Stomach (tissue), 9 donors: Measurements from ENCODE around the gene ICAM3. TPM values are rescaled to one million over a fixed set of nuclear protein-coding genes. Genes with fewer than 3 reads are reported as not detected.

Experiments used
- DNase-seq, 2 donors: peaks; one replicate each; pipeline versions ENCODE4 v3.0.0 to v3.0.0-alpha.2; 2013 to 2019
- H3K27ac ChIP-seq, 5 donors: fragments of 200-600 bp in 4 of 5; sonication (generic) in 4 of 5; one replicate each; pipeline ENCODE4 v1.5.1; 2013 to 2019; ENCODE audit warnings: mild to moderate bottlenecking in 1 of 5, moderate library complexity in 1 of 5
- H3K27me3 ChIP-seq, 3 donors: fragments of 200-600 bp; sonication (generic); one replicate each; pipeline ENCODE4 v1.5.1; 2017 to 2019; ENCODE audit warnings: mixed run types in 1 of 3
- H3K36me3 ChIP-seq, 4 donors: fragments of 200-600 bp; sonication (generic); 1 replicate in 3 of 4; 2 replicates in 1 of 4; pipeline ENCODE4 v1.5.1; 2016 to 2019
- H3K4me1 ChIP-seq, 4 donors: fragments of 200-600 bp; sonication (generic); one replicate each; pipeline ENCODE4 v1.5.1; 2016 to 2019
- H3K4me3 ChIP-seq, 4 donors: fragments of 200-600 bp; sonication (generic) in 3 of 4; one replicate each; pipeline ENCODE4 v1.5.1; 2016 to 2019; ENCODE audit warnings: mild to moderate bottlenecking in 1 of 4
- H3K9me3 ChIP-seq, 4 donors: fragments of 200-600 bp; sonication (generic); one replicate each; pipeline ENCODE4 v1.5.1; 2016 to 2019
- CTCF ChIP-seq, 7 experiments: fragments of 450-650 bp in 4 of 7; fragments of 200-600 bp in 3 of 7; sonication (generic) in 3 of 7; IDR thresholded peaks; one replicate each; pipeline ENCODE4 v1.5.1; 2016 to 2019; ENCODE audit warnings: antibody characterized with exemption in 7 of 7, control low read depth in 2 of 7, mild to moderate bottlenecking in 1 of 7
- EP300 ChIP-seq: sonication (generic); formaldehyde crosslinking; IDR thresholded peaks from one replicate; pipeline ENCODE4 v1.6.1; 2017; ENCODE audit warnings: antibody characterized with exemption
- POLR2A ChIP-seq, 4 donors: fragments of 450-650 bp; IDR thresholded peaks; one replicate each; pipeline ENCODE4 v1.6.1; 2016; ENCODE audit warnings: antibody characterized with exemption in 4 of 4, control low read depth in 2 of 4, mild to moderate bottlenecking in 1 of 4, moderate library complexity in 1 of 4
- POLR2AphosphoS5 ChIP-seq, 3 donors: sonication (generic); formaldehyde crosslinking; IDR thresholded peaks; one replicate each; pipeline ENCODE4 v1.6.1; 2016; ENCODE audit warnings: antibody characterized with exemption in 3 of 3
- WGBS, 5 donors: extraction: QIAGEN DNeasy Blood & Tissue Kit in 3 of 5; methylation state at CpG; one replicate each; pipeline versions ENCODE4 v1.1.5 to v1.1.7; 2013 to 2018; 5-methylcytosine and 5-hydroxymethylcytosine counted together
- intact Hi-C: fragments of 100-400 bp; cut with DNase I; formaldehyde crosslinking; loops from one replicate; pipeline ENCODE4 v1.15.1; 2023; ENCODE audit warnings: low total_unique reads
- polyA plus RNA-seq, 3 donors: library from polyadenylated mRNA; stranded (reverse); fragments of 200-250 nt; gene quantifications; one replicate each; pipeline ENCODE4 v1.2.3, GENCODE V29; 2013
- total RNA-seq, 5 donors: library from RNA; depleted of rRNA; stranded (reverse); fragments of >200 nt; gene quantifications; one replicate each; pipeline versions ENCODE4 v1.1.0 to v1.2.3, GENCODE V29; 2014 to 2016
- donor health status: healthy with polysubstance abuse.
- donor health status: Bipolar disorder and iron deficiency.
- donor health status: healthy.

ICAM3 gene
- total and polyA plus RNA-seq, 8 donors: 3.5 to 17.1 (median 8.5) TPM; not detected in 1

- WGBS, 5 donors: 0 to 2% (median 2%) methylated on average over 24 to 45 of the region's 45 CpGs
- no peak for TF ChIP-seq POLR2AphosphoS5 (IDR thresholded peaks at IDR 0.05)
- no peak for TF ChIP-seq POLR2A (IDR thresholded peaks at IDR 0.05)
- no peak for TF ChIP-seq CTCF (IDR thresholded peaks at IDR 0.05)
- no peak for TF ChIP-seq EP300
Measured at GRCh38 chr19:10292206-10292788, 47.1 kb downstream of the ICAM3 start.

GRCh38 chr19:10291554-10292205, 47.7 kb downstream of the ICAM3 start:
- Histone ChIP-seq H3K27ac (peak overlapping the region in 2 of 5 donors; percentile 11 to 34), H3K4me1 (peaks cover 65 to 97% (median 92%) of the 10 kb centered on the region in 4 donors), H3K27me3 (peaks cover 49 to 100% (median 100%) of the 10 kb centered on the region in 3 donors), H3K4me3 (peak overlapping the region; percentile 33 to 51 (median 43)), H3K9me3 (no peaks in the 10 kb centered on the region), H3K36me3 (no peaks in the 10 kb centered on the region)
- no peak for DNase-seq
- WGBS, 5 donors: 0 to 2% (median 2%) methylated on average over 28 to 49 of the region's 49 CpGs
- intact Hi-C loops: no loop called here
- TF ChIP-seq POLR2AphosphoS5 (IDR thresholded peaks at IDR 0.05) (no peak), POLR2A (IDR thresholded peaks at IDR 0.05) (no peak), EP300 (no peak), CTCF (IDR thresholded peaks at IDR 0.05) (no peak)

More at GRCh38 chr19:10292206-10292788, 47.1 kb downstream of the ICAM3 start:
- H3K4me3 ChIP-seq: peak overlapping the region; percentile 33 to 51 (median 43)
- peaks cover 59 to 91% (median 86%) of the 10 kb centered on the region in 4 donors for H3K4me1 ChIP-seq
- intact Hi-C loops: no loop called here
- DNase-seq: peak; percentile 82 to 87
- H3K27ac ChIP-seq: peak overlapping the region in 1 of 5 donors; percentile 34
- H3K36me3 ChIP-seq: no peaks in the 10 kb centered on the region
- H3K9me3 ChIP-seq: no peaks in the 10 kb centered on the region
- H3K27me3 ChIP-seq: peaks cover 49 to 100% (median 95%) of the 10 kb centered on the region in 3 donors

GRCh38 chr19:10290876-10291553, 48.4 kb downstream of the ICAM3 start:
- DNase-seq: peak; percentile 48 to 70
- Histone ChIP-seq H3K36me3 (peaks cover 0 to 2% (median under 1%) of the 10 kb centered on the region in 4 donors), H3K27ac (peak overlapping the region in 2 of 5 donors; percentile 11 to 34), H3K9me3 (no peaks in the 10 kb centered on the region), H3K4me3 (peak overlapping the region; percentile 33 to 51 (median 43)), H3K27me3 (peaks cover 45 to 97% (median 93%) of the 10 kb centered on the region in 3 donors), H3K4me1 (peaks cover 62 to 97% (median 93%) of the 10 kb centered on the region in 4 donors)
- intact Hi-C loops: no loop called here
- 1 to 2% (median 1%) methylated on average over 18 to 57 of the region's 57 CpGs for WGBS, 5 donors
- TF ChIP-seq POLR2A (IDR thresholded peaks at IDR 0.05) (no peak), POLR2AphosphoS5 (IDR thresholded peaks at IDR 0.05) (no peak), EP300 (no peak), CTCF (IDR thresholded peaks at IDR 0.05) (no peak)

- WGBS, 5 donors: 1 to 2% (median 2%) methylated on average over 30 of the region's 30 CpGs
- Histone ChIP-seq H3K36me3 (peaks cover 0 to 8% (median 6%) of the 10 kb centered on the region in 4 donors), H3K27me3 (peaks cover 41 to 92% (median 87%) of the 10 kb centered on the region in 3 donors), H3K4me1 (peaks cover 59 to 94% (median 88%) of the 10 kb centered on the region in 4 donors), H3K27ac (no peak overlapping the region), H3K9me3 (no peaks in the 10 kb centered on the region), H3K4me3 (peak overlapping the region; percentile 33 to 51 (median 43))
- DNase-seq: no peak
- TF ChIP-seq EP300 (no peak), POLR2A (IDR thresholded peaks at IDR 0.05) (no peak), CTCF (IDR thresholded peaks at IDR 0.05) (no peak), POLR2AphosphoS5 (IDR thresholded peaks at IDR 0.05) (no peak)
- intact Hi-C loops: no loop called here
Measured at GRCh38 chr19:10290357-10290875, 49.0 kb downstream of the ICAM3 start.
